GM12878 (cell line): ENCODE results near the gene ADSS1. TPM values are rescaled to one million over a fixed set of nuclear protein-coding genes. Genes with fewer than 3 reads are reported as not detected.

Source experiments
- BCLAF1 ChIP-seq: fragments of 450-650 bp; IDR thresholded peaks from 2 replicates; pipeline ENCODE4 v1.6.1; 2017; ENCODE audit warnings: antibody characterized with exemption, mild to moderate bottlenecking, moderate library complexity
- EZH2 ChIP-seq: IDR thresholded peaks from 2 replicates; pipeline ENCODE4 v1.6.1; 2012; ENCODE audit warnings: low read depth, mild to moderate bottlenecking, control low read depth, inconsistent platforms, low read length, borderline replicate concordance; ENCODE audit not compliant: control insufficient read depth
- JUND ChIP-seq: IDR thresholded peaks from 2 replicates; pipeline ENCODE4 v1.6.1; 2012; ENCODE audit warnings: low read depth, mild to moderate bottlenecking, low read length, improper control_type of control experiment, moderate library complexity
- MLLT1 ChIP-seq: fragments of 450-650 bp; IDR thresholded peaks from 2 replicates; pipeline ENCODE4 v1.6.1; 2016; ENCODE audit warnings: mild to moderate bottlenecking
- PAX5 ChIP-seq: IDR thresholded peaks from 2 replicates; pipeline ENCODE4 v1.6.1; 2011; ENCODE audit warnings: low read depth, low read length, borderline replicate concordance
- POLR2A ChIP-seq: IDR thresholded peaks from 2 replicates; pipeline ENCODE4 v1.6.1; 2011; ENCODE audit warnings: low read depth, mild to moderate bottlenecking, low read length
- TCF3 ChIP-seq: IDR thresholded peaks from 2 replicates; pipeline ENCODE4 v1.6.1; 2012; ENCODE audit warnings: low read depth, mild to moderate bottlenecking, low read length, borderline replicate concordance; ENCODE audit not compliant: insufficient read depth
- TCF7 ChIP-seq: IDR thresholded peaks from 2 replicates; pipeline ENCODE4 v1.6.1; 2014; ENCODE audit warnings: antibody characterized with exemption, borderline replicate concordance
- USF1 ChIP-seq: IDR thresholded peaks from 2 replicates; pipeline ENCODE4 v1.6.1; 2011; ENCODE audit warnings: borderline replicate concordance, low read depth, mild to moderate bottlenecking, moderate library complexity, mixed read lengths, low read length; ENCODE audit not compliant: insufficient read depth; ENCODE audit errors: extremely low read length
- USF2 ChIP-seq: IDR thresholded peaks from 2 replicates; pipeline ENCODE4 v1.6.1; 2011; ENCODE audit warnings: low read depth, low read length, improper control_type of control experiment, borderline replicate concordance
- ZBTB40 ChIP-seq: fragments of 450-650 bp; IDR thresholded peaks from 2 replicates; pipeline ENCODE4 v1.6.1; 2016; ENCODE audit warnings: mild to moderate bottlenecking, moderate library complexity, borderline replicate concordance
- polyA plus RNA-seq, 11 experiments: library from polyadenylated mRNA; depleted of rRNA in 4 of 11; unstranded in 6 of 11; stranded (reverse) in 5 of 11; fragments of >200 nt; fragmentation: Nextera tagmentation in 4 of 11; fragmentation: Illumina TruSeq in 1 of 11; extraction: Ambion mirVana in 4 of 11; extraction: Trizol in 1 of 11; gene quantifications; 1 replicate in 1 of 11; 2 replicates in 10 of 11; pipeline versions ENCODE4 v1.2.1 to v1.2.3, GENCODE V29; 2011 to 2016; ENCODE audit warnings: inconsistent platforms in 2 of 11, missing spikeins in 2 of 11, low read depth in 1 of 11
- total RNA-seq, 4 experiments: library from RNA; depleted of rRNA in 3 of 4; stranded (reverse); fragments of >200 nt in 3 of 4; fragmentation: Illumina TruSeq in 1 of 4; extraction: Trizol in 1 of 4; gene quantifications; 2 replicates each; pipeline versions ENCODE4 v1.2.1 to v1.2.3, GENCODE V29; 2013 to 2021

ADSS1 gene
- total and polyA plus RNA-seq, 10 of the 15 experiments (the other 5 are each of a cell fraction or from before 2014, with no cell fraction given) = 0.11 to 0.45 (median 0.28) TPM; not detected in 5

GRCh38 chr14:104714066-104714465 lies 10.0 kb upstream of the ADSS1 start (continued):
- no peak for TF ChIP-seq USF2
- TF ChIP-seq MLLT1 = no peak
- TF ChIP-seq JUND = no peak
- no peak for TF ChIP-seq TCF7
- no peak for TF ChIP-seq POLR2A
- no peak for TF ChIP-seq EZH2
- no peak for TF ChIP-seq BCLAF1
- no peak for TF ChIP-seq ZBTB40
- TF ChIP-seq PAX5 = no peak
- TF ChIP-seq TCF3 = no peak
- no peak for TF ChIP-seq USF1
